ENCODE measurements around the gene OTP.
"Not testable (repeated sequence)": the region's sequence is repeated elsewhere in the genome, so short reads cannot be mapped to it uniquely, and the experiment has no call there.

OTP gene

GRCh38 chr5:77638763-77639671, 504 bp upstream of the OTP start:
- peak; percentile 48 for DNase-seq

- DNase-seq, result peak; percentile 42
Observed at GRCh38 chr5:77637170-77637997, 1.1 kb downstream of the OTP start.

DNA sequence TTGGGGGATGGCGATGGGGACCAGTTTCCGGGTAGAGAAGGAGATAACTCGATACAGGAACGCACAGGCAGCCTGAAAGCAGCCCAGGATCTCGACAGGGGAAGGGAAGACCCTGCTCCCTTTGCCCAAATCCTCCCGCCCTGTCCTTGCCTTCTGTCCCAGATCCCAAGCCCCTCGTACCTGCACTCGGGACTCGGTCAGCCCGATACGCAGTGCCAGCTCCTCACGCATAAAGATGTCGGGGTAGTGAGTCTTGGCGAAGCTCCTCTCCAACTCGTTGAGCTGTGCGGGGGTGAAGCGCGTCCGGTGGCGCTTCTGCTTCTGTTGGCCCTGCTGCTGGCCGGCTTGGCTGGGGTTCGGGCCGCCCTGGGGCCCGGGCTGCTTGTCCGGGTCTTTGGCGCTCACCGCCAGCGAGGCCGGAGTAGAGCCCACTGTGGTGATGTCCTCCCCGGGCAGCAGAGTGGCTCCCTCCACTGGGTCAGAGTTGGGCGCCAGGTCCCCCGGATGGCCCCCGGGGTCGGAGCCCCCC, 1.8 kb downstream of the OTP start:
- DNase-seq, result no peak

GRCh38 chr5:77635917-77636640, 2.4 kb downstream of the OTP start:
- DNase-seq, result no peak

GRCh38 chr5:77635067-77635916, 3.2 kb downstream of the OTP start:
- no peak for DNase-seq

GRCh38 chr5:77633709-77634108, 4.8 kb downstream of the OTP start:
- DNase-seq, result no peak

- DNase-seq, result no peak
Observed at GRCh38 chr5:77633207-77633675, 5.3 kb downstream of the OTP start.

- no peak for DNase-seq
Observed at GRCh38 chr5:77632526-77633206, 5.8 kb downstream of the OTP start.

DNA sequence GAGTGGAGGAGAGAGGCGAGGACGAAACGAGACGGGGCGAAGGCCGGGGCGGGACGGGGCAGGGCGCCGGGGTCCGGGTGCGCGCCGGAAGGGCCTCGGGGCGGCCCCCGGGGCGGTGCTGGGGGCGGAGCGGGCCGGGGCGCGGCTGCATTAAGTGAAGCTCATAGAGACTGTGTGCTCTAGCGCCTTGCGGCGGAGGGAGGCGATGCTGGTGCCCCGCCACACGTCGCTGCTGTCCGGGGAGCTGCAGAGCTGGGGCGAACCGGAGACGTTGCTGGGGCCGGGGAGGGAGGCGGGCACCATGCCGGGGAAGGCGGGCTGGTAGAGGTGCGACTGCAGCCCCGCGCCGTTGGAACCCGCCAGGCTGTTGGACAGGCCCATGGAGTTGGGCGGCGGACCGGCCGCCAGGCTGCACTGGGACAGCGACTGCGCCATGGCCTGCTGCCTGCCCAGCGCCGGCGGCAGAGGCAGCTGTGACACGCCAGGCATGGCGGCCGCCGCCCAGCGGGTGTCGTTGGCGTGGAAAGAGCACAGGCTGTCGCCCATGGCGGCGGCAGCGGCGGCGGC, 8.3 kb downstream of the OTP start:
- peak; percentile 56 for DNase-seq

DNA sequence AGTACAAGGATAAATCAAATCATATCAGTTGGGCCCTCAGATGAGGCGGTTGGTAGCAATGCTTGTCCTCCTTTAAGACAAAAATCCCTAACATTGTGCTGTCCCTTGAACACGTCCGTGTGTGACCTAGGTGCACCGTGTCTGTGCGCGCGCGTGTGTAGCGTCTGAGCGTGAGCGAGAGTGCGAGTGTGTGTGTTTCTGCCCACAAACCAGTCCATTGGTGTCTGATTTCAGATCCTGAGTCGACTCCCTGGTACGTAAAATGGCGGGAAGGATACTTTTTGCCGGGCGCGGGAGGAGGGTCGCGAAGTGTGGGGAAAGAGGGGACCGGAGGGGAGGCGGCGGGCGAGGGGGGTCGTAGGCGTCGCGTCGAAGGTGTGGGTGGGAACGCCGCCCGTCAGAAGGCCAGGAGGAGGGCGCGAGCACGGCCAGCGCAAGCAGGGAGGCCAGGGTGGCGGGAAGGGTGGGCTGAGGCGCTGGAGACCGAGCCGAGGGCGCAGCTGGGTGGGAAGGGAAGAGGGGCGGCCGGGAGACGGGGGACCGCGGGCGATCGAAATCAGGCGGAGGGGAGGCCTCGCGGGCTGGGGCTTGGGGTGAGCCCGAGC, 8.9 kb downstream of the OTP start:
- peak; percentile 48 for DNase-seq

DNA sequence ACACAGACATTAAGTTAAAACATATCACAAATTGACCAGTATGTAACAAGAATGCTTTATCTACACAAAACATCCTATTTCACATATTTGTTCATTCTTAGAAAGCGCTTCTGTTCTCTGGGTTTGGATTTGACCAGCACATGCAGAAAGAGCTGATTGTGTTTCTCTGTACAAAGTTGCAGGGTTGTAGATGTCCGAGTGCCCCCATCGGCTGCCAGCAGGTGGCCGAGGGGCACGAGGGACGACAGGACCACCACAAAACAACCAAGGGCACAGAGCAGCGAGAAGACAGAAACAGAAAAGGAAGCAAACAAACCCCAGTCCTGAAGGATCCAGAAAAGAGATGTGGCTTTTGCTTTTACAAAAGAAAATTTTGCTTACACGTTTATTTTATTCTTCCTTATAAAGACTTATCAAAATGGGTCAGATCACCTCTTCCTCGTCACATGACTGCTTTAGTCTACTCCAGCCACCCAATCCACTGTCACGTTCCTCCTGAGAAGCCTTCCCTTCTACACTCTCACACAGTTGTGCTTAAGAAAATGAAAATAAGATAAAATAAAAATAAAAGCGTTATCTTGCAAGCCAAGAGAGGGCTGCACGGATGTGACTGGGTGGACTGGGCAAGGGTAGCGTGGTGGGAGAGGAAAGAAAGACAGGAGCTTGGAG, 9.5 kb downstream of the OTP start:
- DNase-seq, result no peak

DNA sequence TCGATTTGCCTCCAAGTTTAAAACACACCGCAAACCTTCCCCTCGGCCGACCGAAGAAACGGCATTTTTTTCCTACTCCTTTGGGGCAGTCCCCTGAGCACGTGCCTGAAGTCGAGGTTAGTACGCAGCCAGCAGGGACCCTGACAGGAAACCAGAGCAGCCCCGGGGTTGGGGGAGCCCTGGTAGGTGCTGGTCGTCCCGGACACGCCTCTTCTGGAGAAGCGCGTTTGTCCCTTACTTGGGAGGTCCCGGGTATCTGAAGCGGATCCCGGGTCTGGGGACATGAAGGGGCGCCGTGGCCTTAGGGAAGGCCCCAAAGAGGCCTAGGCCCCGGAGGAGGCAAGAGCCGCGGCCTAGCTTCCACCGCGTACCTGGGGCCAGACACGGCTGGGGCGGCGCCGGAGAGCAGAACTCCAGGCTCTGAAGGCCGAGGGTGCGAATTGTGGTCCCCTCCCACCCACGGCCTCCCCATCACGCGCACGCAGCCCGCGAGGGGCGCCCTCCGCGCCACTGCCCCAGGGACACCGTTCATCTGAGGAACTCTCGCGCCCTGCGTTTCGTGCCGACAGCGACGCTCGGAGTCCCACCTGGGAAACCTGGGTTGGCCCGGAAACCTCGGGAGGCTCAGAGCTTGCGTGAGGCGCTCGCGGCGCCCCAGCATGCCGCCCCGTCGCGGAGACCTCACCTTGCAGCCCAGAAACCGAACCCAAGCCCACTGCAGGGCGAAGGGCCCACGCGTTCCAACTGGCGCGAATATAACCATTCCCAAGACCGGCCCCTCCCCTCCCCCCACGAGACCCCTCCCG, 10.4 kb downstream of the OTP start:
- peak; percentile 28 for DNase-seq

DNA sequence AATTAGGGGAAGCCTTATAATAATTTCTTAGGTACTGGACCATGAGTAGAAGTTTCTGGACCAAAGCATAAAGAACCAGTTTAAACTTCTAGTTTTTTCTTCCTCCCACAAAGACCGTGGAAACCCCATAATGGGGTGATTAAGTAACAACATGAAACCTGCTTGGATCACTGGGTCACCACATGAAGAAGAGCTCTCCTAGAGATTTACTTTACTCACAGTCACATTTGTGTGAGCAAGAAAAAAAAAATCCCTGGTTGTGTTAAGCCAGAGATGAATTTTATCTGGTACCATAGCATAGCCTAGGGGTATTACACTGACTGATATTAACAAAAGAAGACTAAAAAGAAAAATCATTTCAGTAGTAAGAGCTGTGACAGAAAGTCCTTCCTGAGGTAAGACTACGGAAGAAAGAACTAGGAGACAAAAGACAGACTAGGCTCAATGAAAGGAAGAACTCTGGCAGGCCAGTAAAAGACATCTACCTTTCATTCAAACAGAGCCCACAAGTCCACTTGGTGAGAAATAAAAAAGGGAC, 15.2 kb downstream of the OTP start:
- DNase-seq, result no peak

- no peak for DNase-seq
Observed at GRCh38 chr5:77621440-77621839, 17.1 kb downstream of the OTP start.

- no peak for DNase-seq
Observed at GRCh38 chr5:77620405-77620804, 18.1 kb downstream of the OTP start.

DNA sequence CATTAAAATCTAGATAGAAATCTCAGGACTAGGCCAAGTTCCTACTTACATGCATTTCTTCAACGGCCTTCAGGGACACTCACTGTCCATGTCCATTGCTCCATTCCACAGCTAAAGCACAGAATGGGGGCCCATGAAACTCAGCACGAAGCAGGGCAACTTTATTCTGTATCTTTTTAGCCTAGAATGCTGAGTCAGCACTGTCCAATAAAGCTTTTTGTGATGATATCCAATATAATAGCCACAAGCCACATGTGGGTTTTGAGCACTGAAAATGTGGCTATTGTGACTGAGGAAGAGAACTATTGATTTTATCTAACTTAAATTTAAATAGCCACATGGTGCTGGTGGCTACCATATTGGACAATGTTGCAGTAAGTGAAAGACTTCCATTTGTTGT, 21.6 kb downstream of the OTP start:
- no peak for DNase-seq

DNA sequence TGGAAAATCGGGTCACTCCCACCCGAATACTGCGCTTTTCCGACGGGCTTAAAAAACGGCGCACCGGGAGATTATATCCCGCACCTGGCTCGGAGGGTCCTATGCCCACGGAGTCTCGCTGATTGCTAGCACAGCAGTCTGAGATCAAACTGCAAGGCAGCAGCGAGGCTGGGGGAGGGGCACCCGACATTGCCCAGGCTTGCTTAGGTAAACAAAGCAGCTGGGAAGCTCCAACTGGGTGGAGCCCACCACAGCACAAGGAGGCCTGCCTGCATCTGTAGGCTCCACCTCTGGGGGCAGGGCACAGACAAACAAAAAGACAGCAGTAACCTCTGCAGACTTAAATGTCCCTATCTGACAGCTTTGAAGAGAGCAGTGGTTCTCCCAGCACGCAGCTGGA, 29.6 kb downstream of the OTP start:
- not testable (repeated sequence) for DNase-seq

DNA sequence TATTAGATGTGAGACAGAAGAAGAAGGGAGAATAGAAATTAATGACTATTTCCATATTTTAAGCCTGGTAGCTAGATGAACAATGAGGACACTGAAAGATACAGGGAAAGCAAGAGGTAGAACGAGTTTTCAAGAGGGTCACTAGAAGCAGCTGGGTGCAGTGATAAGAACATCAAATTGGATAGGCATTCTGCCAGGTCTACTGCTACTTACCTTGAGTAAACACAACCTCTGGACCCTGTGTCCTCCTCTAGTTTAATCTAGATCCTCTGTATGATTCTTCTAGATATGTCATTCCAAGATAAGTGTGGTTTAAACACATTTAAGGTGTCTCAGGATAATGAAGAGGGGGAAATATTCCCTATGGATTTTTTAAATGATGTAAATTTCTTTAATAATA, 31.2 kb downstream of the OTP start:
- no peak for DNase-seq

- no peak for DNase-seq
Observed at GRCh38 chr5:77606279-77606678, 32.2 kb downstream of the OTP start.
